AG04449 (cell line): ENCODE measurements around the gene VSTM2B.

Source experiments
- CTCF ChIA-PET: fragments of 350-600 bp; formaldehyde crosslinking; extraction: SDS; loops from one replicate; lab custom pipeline; 2021; ENCODE audit warnings: antibody characterized with exemption; lab: Yijun Ruan, JAX
- POLR2A ChIA-PET: fragments of 400-600, 350-600 bp; formaldehyde crosslinking; extraction: SDS; loops from one replicate; lab custom pipeline; 2020; ENCODE audit warnings: antibody characterized with exemption, inconsistent platforms; lab: Yijun Ruan, JAX
- DNase-seq: peaks from one replicate; pipeline ENCODE4 v3.0.0-alpha.2; 2010; ENCODE audit warnings: low read depth, low spot score
- H3K4me3 ChIP-seq: 2 replicates; pipeline ENCODE4 v1.5.1; 2011; ENCODE audit warnings: low read depth, mild to moderate bottlenecking, control low read depth, low read length
- CTCF ChIP-seq: IDR thresholded peaks from one replicate; pipeline ENCODE4 v1.5.1; 2011; ENCODE audit warnings: mild to moderate bottlenecking, moderate library complexity, low read length, control low read depth, inconsistent platforms; ENCODE audit not compliant: insufficient read depth; ENCODE audit errors: missing control alignments

The VSTM2B gene

DNA sequence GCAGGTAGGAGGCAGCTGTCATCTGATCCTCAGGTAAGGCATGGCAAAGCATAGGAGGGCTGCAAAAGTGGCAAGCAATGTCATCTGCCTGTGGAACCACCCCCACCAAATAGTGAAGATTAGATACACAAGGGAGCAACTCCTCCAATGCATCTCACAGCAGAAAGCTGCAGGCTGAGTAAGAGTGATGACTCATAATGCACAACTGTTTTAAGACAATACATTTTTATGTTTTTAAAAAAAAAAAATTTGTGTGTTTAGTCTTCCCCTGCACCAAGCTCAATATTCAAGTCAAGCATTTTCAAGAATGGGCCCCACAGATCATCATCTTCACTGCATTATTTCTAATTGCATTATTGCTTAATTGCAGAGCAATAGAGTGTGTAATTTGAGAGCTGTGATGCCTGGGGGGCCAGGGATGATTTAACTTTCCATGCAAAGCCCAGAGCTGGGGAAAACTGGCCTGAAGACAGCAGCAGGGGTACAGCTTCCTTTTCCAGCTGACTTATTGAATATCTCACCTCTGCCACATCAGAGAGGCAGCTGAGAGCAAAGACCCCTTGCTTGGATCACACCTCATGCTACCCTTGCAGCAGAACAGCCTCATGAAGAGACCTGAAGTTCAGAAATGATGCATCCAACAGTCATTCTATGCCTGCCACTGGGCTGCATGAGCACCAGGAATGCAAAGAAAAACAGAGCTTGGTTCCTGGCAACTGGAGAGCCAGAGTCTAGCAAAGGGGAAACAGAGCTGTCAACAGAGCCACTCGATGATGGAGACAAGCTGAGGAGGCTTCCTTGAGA lies 57.6 kb downstream of the VSTM2B start:
- DNase-seq = no peak
- CTCF ChIA-PET = interaction anchor here (1.5 kb wide), 1 partner anchor 15 kb away, joined by 4 read pairs; no protein-coding TSS in a partner anchor
- no peak for TF ChIP-seq CTCF
- no peak overlapping the region for H3K4me3 ChIP-seq
- POLR2A ChIA-PET = interaction anchor here (0.5 to 1.6 kb wide), 3 partner anchors 23 to 143 kb away, joined by 3 to 11 read pairs (median 3); partner anchors contain the start of gene POP4

DNA sequence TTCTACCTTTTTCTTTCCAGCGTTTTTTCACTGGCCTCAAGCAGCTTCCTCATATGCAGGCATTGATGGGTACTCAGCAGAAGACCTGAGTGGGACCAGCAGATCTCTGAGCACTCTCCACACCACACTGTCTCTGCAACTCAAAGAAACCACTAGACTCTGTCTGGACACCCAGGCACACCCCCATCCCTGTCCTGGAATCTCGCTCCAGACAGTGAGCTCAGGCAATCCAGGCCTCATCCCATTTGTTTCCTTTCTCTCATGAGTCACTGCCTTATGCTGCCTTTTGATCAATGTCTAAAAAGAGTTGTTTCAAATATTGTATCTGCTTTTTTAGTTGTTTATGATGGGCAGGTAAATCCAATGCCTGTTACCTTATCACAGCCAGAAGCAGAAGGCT lies 60.6 kb downstream of the VSTM2B start:
- no peak for TF ChIP-seq CTCF
- ChIA-PET POLR2A (no interaction called here), CTCF (interaction anchor here (1.0 to 1.9 kb wide), 3 partner anchors 11 to 130 kb away, joined by 3 to 6 read pairs (median 3); no protein-coding TSS in a partner anchor)
- DNase-seq = no peak
- no peak overlapping the region for H3K4me3 ChIP-seq

GRCh38 chr19:29587059-29587458 lies 61.3 kb downstream of the VSTM2B start:
- no peak for TF ChIP-seq CTCF
- H3K4me3 ChIP-seq = no peak overlapping the region
- ChIA-PET CTCF (interaction anchor here (1.0 to 1.9 kb wide), 3 partner anchors 10 to 129 kb away, joined by 3 to 6 read pairs (median 3); no protein-coding TSS in a partner anchor), POLR2A (no interaction called here)
- no peak for DNase-seq

- DNase-seq = no peak
- H3K4me3 ChIP-seq = no peak overlapping the region
- ChIA-PET CTCF (interaction anchor here (1.9 kb wide), 1 partner anchor 10 kb away, joined by 6 read pairs; no protein-coding TSS in a partner anchor), POLR2A (no interaction called here)
- no peak for TF ChIP-seq CTCF
Measured at GRCh38 chr19:29587518-29587986, 61.8 kb downstream of the VSTM2B start.

DNA sequence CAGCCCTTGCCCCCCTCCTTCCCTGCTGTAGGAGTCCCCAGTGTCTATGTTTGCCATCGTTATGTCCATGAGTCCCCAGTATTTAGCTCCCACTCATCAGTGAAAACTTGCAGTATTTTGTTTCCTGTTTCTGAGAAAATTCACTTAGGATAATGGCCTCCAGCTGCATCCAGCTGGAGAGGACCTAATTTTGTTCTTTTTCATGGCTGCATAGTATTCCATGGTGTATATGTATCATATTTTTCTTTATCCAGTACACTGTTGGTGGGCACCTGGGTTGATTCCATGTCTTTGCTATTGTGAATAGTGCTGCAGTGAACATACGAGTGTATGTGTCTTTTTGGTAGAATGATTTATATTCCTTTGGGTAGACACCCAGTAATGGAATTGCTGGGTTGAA lies 62.3 kb downstream of the VSTM2B start:
- ChIA-PET CTCF (no interaction called here), POLR2A (no interaction called here)
- H3K4me3 ChIP-seq = no peak overlapping the region
- no peak for DNase-seq
- TF ChIP-seq CTCF = no peak

DNA sequence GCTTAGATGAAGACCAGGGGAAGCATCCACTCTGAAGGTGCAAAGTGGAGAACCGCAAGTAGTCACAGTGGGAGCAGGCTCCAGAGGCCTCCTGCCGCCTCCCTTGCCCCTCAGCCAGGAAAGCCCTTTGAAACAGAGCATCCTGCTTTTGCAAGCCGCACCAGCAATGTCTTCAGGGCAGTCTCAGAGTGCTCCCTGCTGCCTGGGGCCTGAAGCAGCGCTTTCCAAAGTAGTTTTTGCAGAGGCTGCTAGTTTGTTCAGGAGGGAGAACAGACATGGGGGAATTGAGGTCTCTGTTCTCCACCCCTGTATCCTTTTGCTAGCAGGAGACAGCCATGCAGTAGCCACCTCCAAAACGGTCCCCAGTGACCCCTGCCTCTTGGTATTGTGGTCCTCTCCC lies 64.5 kb downstream of the VSTM2B start:
- CTCF ChIA-PET = interaction anchor here (0.5 kb wide), 1 partner anchor 43 kb away, joined by 3 read pairs; no protein-coding TSS in a partner anchor
- no peak for TF ChIP-seq CTCF
- no peak overlapping the region for H3K4me3 ChIP-seq
- DNase-seq = no peak
- POLR2A ChIA-PET = no interaction called here
